Mesothelial cell of epicardium (in vitro differentiated cells): Measurements from ENCODE around the gene MYRIP. TPM values are rescaled to one million over a fixed set of nuclear protein-coding genes. Genes with fewer than 3 reads are reported as not detected.

Source experiments
- DNase-seq, 2 experiments: peaks; one replicate each; pipeline ENCODE4 v3.0.0; 2021; ENCODE audit warnings: low spot score in 2 of 2; ENCODE audit not compliant: unreplicated experiment in 2 of 2
- H3K27ac Mint-ChIP-seq: 2 replicates; pipeline ENCODE4 v1.8.0; 2021; ENCODE audit warnings: mixed read lengths
- H3K27me3 Mint-ChIP-seq: 2 replicates; pipeline ENCODE4 v1.8.0; 2021; ENCODE audit warnings: low read depth, mixed read lengths
- H3K36me3 Mint-ChIP-seq: 2 replicates; pipeline ENCODE4 v1.8.0; 2021; ENCODE audit warnings: mixed read lengths
- H3K4me1 Mint-ChIP-seq: 2 replicates; pipeline ENCODE4 v1.8.0; 2021; ENCODE audit warnings: mixed read lengths
- H3K4me3 Mint-ChIP-seq: 2 replicates; pipeline ENCODE4 v1.8.0; 2021; ENCODE audit warnings: mild to moderate bottlenecking, moderate library complexity, mixed read lengths
- H3K9me3 Mint-ChIP-seq: 2 replicates; pipeline ENCODE4 v1.8.0; 2021; ENCODE audit warnings: mixed read lengths
- total RNA-seq: library from RNA; stranded (reverse); gene quantifications from 3 replicates; pipeline ENCODE4 v1.2.1, GENCODE V29; 2021
- TF ChIP-seq, protein P1 (sequence below): fragments of 200-600 bp; sonication (generic); IDR thresholded peaks from one replicate; pipeline ENCODE4 v1.5.0; 2021; ENCODE audit warnings: antibody characterized with exemption; ENCODE audit not compliant: unreplicated experiment

Gene MYRIP
- total RNA-seq, 1 donor from 2014 or later, result 0.63 TPM

DNA sequence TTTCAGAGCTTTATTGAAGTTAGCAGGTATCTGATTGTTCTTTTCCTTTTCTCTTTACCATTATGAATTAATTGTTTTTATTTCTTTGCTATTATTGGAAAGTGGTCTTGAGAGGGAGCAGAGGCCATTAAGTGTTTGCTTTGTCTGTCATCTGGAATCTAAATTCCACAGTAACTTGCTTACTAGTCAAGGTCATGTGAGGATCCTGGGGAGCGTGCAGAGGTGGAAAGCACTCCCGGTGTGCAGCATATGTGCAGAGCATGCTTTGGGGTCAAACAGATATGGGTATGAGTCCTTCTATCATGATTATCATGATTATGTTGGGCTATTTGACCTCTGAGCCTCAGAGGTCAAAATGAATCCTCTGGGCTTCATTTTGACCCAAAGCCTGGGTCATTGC lies 96.4 kb downstream of the MYRIP start:
- Mint-ChIP-seq H3K4me3 (no peak overlapping the region), H3K36me3 (no peaks in the 10 kb centered on the region), H3K9me3 (no peaks in the 10 kb centered on the region), H3K27me3 (peaks cover 6% of the 10 kb centered on the region), H3K4me1 (no peaks in the 10 kb centered on the region), H3K27ac (no peak overlapping the region)
- TF ChIP-seq, protein P1, sequence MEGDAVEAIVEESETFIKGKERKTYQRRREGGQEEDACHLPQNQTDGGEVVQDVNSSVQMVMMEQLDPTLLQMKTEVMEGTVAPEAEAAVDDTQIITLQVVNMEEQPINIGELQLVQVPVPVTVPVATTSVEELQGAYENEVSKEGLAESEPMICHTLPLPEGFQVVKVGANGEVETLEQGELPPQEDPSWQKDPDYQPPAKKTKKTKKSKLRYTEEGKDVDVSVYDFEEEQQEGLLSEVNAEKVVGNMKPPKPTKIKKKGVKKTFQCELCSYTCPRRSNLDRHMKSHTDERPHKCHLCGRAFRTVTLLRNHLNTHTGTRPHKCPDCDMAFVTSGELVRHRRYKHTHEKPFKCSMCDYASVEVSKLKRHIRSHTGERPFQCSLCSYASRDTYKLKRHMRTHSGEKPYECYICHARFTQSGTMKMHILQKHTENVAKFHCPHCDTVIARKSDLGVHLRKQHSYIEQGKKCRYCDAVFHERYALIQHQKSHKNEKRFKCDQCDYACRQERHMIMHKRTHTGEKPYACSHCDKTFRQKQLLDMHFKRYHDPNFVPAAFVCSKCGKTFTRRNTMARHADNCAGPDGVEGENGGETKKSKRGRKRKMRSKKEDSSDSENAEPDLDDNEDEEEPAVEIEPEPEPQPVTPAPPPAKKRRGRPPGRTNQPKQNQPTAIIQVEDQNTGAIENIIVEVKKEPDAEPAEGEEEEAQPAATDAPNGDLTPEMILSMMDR, result no peak
- DNase-seq, result no peak

DNA sequence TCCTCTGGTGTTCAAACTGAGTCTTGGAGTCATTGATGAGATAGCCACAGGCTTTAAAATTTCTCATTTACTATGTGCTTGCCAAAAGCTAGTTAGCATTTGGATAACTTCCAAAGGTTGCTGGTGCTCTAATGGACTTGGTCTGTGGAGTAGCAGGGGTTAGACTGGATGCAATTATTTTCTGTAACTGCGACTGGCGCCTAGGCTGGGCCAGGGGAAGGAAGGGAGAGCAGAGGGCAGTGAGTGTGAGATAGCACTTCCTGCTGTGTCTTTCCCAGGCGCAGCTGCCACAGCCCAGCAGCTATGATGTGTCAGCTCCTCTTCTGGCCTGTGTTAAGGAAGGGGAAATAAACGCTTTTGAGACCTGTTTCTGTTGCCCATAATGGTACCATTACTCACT lies 98.6 kb downstream of the MYRIP start:
- DNase-seq, result no peak
- Mint-ChIP-seq H3K4me1 (peaks cover 9% of the 10 kb centered on the region), H3K27me3 (peaks cover 2% of the 10 kb centered on the region), H3K4me3 (no peak overlapping the region), H3K27ac (no peak overlapping the region), H3K9me3 (no peaks in the 10 kb centered on the region), H3K36me3 (no peaks in the 10 kb centered on the region)
- TF ChIP-seq, protein P1, result no peak

DNA sequence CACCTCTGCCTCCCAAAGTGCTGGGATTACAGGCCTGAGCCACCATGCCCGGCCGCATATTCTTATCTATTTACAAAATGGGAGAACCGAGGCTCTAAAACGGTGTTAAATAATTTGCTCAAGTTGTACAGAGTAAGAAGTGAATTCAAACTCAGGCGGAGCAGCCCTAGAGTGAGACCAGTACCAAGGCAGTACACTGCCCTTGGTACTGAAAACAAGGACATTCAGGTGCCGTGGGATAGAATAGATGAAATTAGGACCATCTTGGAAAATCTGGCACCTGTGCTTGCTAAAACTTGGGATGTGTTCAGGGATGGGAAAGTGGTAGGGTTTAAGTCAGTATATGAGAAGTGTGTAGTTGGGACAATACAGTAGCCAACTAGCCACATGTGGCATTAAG lies 100.7 kb downstream of the MYRIP start:
- Mint-ChIP-seq H3K36me3 (no peaks in the 10 kb centered on the region), H3K27me3 (no peaks in the 10 kb centered on the region), H3K4me1 (peaks cover 9% of the 10 kb centered on the region), H3K4me3 (no peak overlapping the region), H3K9me3 (no peaks in the 10 kb centered on the region), H3K27ac (no peak overlapping the region)
- no peak for DNase-seq
- TF ChIP-seq, protein P1, result no peak

DNA sequence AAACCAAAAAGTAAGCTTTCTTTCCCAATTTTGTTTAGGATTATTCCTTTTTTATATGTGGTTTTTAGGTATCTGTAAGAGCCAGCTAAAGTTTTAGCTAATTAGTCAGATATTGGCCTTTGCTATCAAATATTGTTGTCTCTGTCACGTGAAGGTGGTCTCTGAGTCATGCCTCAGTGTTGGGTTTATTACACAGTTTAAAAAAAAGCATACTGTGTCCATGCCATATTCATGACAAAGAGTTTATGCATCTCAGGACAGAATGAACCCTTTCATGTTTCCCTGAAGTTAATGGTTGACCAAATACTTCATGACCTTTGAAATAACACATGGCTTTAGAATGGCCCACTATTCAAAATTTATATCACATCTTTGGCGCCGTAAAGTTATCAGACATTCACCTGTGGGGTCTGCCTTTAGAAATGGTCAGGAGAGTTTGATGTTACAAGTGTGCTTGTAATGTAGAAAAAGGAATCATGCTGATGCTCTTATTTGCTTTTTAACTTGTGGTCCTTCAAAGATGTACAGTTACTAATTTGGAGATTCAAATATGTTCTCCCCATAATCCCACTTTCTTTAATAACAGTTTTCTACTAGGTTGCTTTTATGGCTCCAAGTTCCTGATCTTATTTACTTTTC lies 101.5 kb downstream of the MYRIP start:
- Mint-ChIP-seq H3K27me3 (no peaks in the 10 kb centered on the region), H3K4me3 (no peak overlapping the region), H3K27ac (no peak overlapping the region), H3K36me3 (no peaks in the 10 kb centered on the region), H3K4me1 (peaks cover 9% of the 10 kb centered on the region), H3K9me3 (no peaks in the 10 kb centered on the region)
- TF ChIP-seq, protein P1, result no peak
- no peak for DNase-seq

DNA sequence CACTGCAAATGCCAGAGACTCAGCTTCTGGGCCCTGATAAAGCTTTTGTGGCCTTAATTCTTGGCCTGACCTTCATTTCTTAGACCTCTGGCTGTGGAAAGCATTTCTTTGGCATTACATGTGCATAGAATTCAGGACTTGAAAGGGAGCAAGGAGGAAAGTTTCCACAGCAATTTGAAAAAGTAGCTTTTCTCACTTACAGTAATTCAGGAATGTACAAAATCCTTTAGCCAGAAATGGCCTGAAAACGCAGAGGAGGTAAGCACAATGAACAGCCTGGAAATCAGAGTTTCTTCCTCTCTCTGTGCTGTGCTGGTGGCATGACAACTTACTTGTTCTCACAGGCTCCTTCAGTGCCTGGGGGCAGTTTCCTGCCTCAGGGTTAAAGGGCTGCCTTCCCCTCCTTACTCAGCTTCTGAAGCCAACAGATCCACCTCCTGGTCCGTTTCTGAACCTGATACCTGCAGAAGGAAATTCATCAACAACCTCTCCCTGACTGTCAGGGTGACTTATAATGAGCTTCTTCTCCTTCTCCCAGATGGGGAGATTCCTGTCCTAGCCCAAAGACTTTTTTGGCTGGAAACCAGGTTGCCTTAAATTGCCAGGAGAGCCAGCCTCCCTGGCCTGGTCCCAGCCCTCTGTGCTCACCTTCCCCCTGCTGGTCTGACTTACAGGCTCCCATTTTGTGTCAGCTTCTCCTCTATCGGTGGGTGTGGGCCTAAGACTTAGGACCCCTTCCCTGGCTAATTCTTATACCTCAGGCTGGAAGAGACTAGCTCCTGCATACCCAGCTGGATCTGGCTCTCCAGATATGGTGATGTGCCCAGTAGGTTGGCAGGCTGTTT lies 102.3 kb downstream of the MYRIP start:
- Mint-ChIP-seq H3K27me3 (no peaks in the 10 kb centered on the region), H3K36me3 (no peaks in the 10 kb centered on the region)

More for the DNA sequence above, 102.3 kb downstream of the MYRIP start:
- Mint-ChIP-seq H3K4me1 (peaks cover 9% of the 10 kb centered on the region), H3K27ac (no peak overlapping the region), H3K4me3 (no peak overlapping the region), H3K9me3 (no peaks in the 10 kb centered on the region)
- DNase-seq, result no peak
- TF ChIP-seq, protein P1, result no peak
